ENCODE data around the gene LHCGR. TPM values are rescaled to one million over a fixed set of nuclear protein-coding genes. Genes with fewer than 3 reads are reported as not detected.

LHCGR gene
- total and polyA plus RNA-seq, 2 of the 13 experiments (the other 11 are each of a cell fraction or from before 2014, with no cell fraction given): not detected

DNA sequence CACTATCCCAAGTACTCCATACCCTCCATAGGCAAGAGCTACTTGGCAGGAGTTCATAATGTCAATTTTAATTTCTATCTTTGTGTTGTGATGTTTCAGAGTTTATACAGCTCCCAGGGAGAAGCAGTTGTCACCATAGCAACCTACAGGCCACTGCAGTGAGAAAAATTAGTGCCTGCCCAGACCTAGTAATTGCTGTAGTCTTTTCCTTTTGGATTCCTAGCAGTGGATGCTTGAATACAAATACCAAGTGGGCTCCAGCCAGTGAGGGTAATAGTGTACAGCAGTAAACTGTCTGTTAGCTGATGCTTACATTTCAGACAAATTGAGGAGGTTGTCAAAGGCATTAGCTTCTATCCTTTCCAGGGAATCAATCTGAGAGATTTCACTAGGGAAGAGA lies 26.7 kb downstream of the LHCGR start:
- CTCF ChIA-PET (ENCODE audit: low intra/inter-chr PET ratio, low total read pairs): no interaction called here
- no peak overlapping the region for H3K4me2 ChIP-seq (ENCODE audit: low read depth, low read length)
- intact Hi-C loops (cut with micrococcal nuclease; ENCODE audit: unreplicated experiment): no loop called here
- FAIRE-seq (no peak), ATAC-seq (no peak), DNase-seq (ENCODE audit: low spot score) (no peak)
- TF ChIP-seq ZNF124 (CRISPR knock-in tag; IDR thresholded peaks at IDR 0.05) (no peak), ZNF709 (CRISPR knock-in tag; IDR thresholded peaks at IDR 0.05) (no peak), ZNF558 (CRISPR knock-in tag; IDR thresholded peaks at IDR 0.05; ENCODE audit: borderline replicate concordance) (no peak), DNMT3B (CRISPR knock-in tag; conservative IDR thresholded peaks at IDR 0.05) (no peak), FOXA3 (CRISPR knock-in tag; IDR thresholded peaks at IDR 0.05) (no peak), KLF9 (CRISPR knock-in tag; IDR thresholded peaks at IDR 0.05; ENCODE audit: low read depth) (no peak)
- TF ChIP-seq, protein P1, sequence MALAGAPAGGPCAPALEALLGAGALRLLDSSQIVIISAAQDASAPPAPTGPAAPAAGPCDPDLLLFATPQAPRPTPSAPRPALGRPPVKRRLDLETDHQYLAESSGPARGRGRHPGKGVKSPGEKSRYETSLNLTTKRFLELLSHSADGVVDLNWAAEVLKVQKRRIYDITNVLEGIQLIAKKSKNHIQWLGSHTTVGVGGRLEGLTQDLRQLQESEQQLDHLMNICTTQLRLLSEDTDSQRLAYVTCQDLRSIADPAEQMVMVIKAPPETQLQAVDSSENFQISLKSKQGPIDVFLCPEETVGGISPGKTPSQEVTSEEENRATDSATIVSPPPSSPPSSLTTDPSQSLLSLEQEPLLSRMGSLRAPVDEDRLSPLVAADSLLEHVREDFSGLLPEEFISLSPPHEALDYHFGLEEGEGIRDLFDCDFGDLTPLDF (CRISPR knock-in tag; IDR thresholded peaks at IDR 0.05): no peak
- TF ChIP-seq, protein P2, sequence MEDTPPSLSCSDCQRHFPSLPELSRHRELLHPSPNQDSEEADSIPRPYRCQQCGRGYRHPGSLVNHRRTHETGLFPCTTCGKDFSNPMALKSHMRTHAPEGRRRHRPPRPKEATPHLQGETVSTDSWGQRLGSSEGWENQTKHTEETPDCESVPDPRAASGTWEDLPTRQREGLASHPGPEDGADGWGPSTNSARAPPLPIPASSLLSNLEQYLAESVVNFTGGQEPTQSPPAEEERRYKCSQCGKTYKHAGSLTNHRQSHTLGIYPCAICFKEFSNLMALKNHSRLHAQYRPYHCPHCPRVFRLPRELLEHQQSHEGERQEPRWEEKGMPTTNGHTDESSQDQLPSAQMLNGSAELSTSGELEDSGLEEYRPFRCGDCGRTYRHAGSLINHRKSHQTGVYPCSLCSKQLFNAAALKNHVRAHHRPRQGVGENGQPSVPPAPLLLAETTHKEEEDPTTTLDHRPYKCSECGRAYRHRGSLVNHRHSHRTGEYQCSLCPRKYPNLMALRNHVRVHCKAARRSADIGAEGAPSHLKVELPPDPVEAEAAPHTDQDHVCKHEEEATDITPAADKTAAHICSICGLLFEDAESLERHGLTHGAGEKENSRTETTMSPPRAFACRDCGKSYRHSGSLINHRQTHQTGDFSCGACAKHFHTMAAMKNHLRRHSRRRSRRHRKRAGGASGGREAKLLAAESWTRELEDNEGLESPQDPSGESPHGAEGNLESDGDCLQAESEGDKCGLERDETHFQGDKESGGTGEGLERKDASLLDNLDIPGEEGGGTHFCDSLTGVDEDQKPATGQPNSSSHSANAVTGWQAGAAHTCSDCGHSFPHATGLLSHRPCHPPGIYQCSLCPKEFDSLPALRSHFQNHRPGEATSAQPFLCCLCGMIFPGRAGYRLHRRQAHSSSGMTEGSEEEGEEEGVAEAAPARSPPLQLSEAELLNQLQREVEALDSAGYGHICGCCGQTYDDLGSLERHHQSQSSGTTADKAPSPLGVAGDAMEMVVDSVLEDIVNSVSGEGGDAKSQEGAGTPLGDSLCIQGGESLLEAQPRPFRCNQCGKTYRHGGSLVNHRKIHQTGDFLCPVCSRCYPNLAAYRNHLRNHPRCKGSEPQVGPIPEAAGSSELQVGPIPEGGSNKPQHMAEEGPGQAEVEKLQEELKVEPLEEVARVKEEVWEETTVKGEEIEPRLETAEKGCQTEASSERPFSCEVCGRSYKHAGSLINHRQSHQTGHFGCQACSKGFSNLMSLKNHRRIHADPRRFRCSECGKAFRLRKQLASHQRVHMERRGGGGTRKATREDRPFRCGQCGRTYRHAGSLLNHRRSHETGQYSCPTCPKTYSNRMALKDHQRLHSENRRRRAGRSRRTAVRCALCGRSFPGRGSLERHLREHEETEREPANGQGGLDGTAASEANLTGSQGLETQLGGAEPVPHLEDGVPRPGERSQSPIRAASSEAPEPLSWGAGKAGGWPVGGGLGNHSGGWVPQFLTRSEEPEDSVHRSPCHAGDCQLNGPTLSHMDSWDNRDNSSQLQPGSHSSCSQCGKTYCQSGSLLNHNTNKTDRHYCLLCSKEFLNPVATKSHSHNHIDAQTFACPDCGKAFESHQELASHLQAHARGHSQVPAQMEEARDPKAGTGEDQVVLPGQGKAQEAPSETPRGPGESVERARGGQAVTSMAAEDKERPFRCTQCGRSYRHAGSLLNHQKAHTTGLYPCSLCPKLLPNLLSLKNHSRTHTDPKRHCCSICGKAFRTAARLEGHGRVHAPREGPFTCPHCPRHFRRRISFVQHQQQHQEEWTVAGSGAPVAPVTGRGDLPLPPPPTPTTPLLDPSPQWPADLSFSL (CRISPR knock-in tag; IDR thresholded peaks at IDR 0.05): no peak
- TF ChIP-seq, protein P3, sequence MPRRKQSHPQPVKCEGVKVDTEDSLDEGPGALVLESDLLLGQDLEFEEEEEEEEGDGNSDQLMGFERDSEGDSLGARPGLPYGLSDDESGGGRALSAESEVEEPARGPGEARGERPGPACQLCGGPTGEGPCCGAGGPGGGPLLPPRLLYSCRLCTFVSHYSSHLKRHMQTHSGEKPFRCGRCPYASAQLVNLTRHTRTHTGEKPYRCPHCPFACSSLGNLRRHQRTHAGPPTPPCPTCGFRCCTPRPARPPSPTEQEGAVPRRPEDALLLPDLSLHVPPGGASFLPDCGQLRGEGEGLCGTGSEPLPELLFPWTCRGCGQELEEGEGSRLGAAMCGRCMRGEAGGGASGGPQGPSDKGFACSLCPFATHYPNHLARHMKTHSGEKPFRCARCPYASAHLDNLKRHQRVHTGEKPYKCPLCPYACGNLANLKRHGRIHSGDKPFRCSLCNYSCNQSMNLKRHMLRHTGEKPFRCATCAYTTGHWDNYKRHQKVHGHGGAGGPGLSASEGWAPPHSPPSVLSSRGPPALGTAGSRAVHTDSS (CRISPR knock-in tag; conservative IDR thresholded peaks at IDR 0.05): no peak
- H4K20me1 ChIP-seq (ENCODE audit: insufficient read depth, low read length): no peaks in the 10 kb centered on the region
- in situ Hi-C loops (cut with HindIII; ENCODE audit: extremely low pct_ligation_motif_present, low pct_unique_long_range_greater_than_20kb): loop anchor here (10.0 kb wide), 1 partner anchor 124 kb away; no protein-coding TSS in a partner anchor
- no TSS peak for BruUV-seq (replicated peaks)
- H3K4me1 ChIP-seq (ENCODE audit: insufficient read depth, low read length): no peaks in the 10 kb centered on the region
- POLR2A ChIA-PET: no interaction called here
- no peak overlapping the region for H3K4me3 ChIP-seq (replicated peaks in 1 of 3; ENCODE audit: insufficient read depth in 1 of 3, low read depth in 2 of 3, low read length in 3 of 3)
- no peak overlapping the region for H3K9ac ChIP-seq (ENCODE audit: insufficient read depth, low read depth, low read length)
- H3K79me2 ChIP-seq (ENCODE audit: insufficient read depth, low read length): no peaks in the 10 kb centered on the region
- H3K36me3 ChIP-seq (replicated peaks in 1 of 2; ENCODE audit: control insufficient read depth in 1 of 2, insufficient read depth in 2 of 2, low read length in 2 of 2): no peaks in the 10 kb centered on the region
- no peak overlapping the region for H2AFZ ChIP-seq (ENCODE audit: low read length)
- H3K27me3 ChIP-seq (ENCODE audit: control insufficient read depth in 1 of 2, insufficient read depth in 2 of 2, low read length in 2 of 2): no peaks in the 10 kb centered on the region; a peak in 1 of 5 replicates
- H3K9me3 ChIP-seq (ENCODE audit: low read length): no peaks in the 10 kb centered on the region
- H3K27ac ChIP-seq (ENCODE audit: extremely low read length, insufficient read depth, low read length): no peak overlapping the region

Measured in HepG2 (cell line).